Measurements from ENCODE around the gene MRTFA.
A peak's percentile ranks its signal among the peaks of the same experiment; 100 is the strongest.

Gene MRTFA

DNA sequence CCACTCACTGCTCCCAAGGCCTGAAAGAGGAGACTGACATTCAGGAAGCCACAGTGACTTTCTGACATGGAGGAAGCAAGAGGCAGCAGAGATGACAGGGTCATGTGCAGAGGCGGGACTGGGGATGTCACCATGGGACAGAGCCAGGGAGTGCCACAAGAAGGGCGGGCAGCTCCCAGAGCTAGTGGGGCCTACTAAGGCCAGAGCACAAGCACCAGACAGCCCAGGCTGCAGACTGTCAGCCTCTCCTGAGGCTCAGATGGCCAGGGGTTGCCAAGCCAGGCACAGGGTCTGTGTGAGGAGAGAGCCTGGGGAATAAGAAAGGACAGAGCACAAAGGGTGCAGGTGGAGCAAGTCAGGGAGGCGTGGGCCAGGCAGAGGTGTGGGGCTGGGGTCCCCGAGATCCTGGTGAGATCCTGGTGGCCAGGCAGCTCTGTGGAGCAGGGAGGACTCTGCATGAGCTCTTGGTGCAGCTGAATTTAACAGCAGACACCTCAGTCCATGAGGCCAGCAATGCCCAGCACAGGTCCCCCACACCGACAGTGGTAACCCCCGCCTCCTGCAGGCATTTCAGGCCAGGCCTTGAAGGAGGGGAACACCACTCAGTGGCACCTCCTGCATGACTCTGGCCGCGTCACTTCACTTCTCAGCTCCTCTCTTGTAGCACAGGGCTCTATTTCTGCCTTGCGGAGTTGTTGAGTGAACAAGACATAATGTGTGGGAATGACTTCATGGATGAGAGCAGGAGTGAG lies 213.8 kb downstream of the MRTFA start:
- no peak for DNase-seq

DNA sequence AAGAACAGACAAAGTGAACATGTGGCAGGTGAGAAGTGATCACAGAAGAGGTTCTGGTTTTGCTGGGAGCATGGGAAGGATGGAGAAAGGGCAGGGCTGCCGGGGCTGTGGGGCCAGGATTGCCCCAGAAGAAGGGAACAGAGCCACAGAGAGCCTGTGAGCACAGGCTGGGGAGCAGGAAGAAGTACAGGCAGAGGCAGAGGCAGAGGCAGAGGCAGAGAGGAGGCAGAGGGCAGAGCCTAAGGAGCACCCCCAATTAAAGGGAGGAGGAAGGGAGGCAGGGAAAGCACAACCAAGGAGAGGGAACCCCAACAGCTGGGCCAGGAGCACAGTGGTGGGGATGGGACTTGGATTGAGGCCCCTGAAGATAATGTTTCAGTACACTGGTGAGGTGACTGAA lies 214.6 kb downstream of the MRTFA start:
- no peak for DNase-seq

DNA sequence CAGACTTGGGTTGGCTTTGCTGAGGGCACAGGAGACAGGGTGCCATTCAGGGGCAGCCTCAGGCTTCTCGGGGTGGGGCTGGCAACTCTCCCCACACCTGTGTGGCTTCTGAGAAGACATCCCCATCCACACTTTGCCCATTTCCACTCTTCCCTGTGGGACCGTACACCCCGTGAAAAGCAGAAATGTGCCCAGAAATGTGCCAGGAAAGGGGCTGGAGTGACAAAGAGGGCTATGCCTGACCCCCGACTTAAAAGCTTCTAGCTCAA lies 215.5 kb downstream of the MRTFA start:
- DNase-seq = no peak

DNA sequence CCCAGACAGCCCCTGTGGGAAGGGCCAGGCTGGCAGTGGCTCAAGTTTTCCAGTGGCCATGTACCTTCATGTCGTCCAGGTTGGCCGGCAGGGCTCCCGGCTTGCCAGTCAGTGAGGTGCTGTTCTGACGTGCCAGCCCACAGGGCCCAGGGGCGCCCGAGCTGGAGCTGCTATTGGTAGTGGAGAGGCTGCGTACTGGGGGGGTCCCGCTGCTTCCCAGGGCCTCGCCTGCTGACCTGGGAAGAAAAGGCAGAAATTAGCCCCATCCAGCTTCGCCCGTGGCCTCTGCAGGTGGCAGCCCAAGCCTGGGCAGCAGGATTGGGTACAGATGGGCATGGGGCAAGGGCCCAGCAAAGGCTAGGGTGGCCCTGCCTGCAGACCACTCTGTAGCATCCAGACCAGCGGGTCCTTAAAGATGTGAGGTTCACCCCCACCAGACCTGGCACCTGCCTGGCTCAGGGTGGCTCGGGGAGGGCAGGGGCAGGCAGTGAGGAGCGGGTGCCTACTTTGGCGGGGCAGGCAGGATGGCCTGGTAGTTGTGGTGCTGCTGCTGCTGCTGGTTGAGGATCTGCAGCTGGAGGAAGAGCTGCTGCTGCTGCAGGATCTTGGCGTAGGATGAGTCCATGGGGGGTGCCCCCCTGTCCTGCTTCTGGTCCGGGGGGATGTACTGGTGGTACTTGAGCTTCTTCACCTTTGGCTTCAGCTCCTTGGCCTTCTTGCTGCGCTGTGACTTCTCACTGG lies 216.0 kb downstream of the MRTFA start:
- DNase-seq = no peak

DNA sequence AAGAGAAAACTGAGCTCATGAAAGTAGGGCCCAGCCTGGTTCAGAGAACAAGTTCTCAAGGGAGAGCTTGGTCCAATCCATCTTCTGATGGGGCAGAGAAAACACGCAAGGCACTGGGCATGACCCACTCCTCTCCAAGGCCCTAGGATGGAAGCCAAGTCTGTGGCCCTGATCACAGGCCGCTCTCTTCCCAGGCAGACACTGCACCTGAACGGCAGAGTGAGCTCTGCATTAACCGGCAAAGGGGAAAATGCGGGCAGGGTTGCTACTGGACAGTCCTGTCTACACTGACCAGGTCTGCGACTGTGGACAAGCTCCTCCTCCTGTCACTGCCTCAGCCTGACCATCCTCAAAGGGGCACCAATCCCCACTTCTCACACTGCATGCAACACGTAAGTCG lies 216.8 kb downstream of the MRTFA start:
- DNase-seq = no peak

DNA sequence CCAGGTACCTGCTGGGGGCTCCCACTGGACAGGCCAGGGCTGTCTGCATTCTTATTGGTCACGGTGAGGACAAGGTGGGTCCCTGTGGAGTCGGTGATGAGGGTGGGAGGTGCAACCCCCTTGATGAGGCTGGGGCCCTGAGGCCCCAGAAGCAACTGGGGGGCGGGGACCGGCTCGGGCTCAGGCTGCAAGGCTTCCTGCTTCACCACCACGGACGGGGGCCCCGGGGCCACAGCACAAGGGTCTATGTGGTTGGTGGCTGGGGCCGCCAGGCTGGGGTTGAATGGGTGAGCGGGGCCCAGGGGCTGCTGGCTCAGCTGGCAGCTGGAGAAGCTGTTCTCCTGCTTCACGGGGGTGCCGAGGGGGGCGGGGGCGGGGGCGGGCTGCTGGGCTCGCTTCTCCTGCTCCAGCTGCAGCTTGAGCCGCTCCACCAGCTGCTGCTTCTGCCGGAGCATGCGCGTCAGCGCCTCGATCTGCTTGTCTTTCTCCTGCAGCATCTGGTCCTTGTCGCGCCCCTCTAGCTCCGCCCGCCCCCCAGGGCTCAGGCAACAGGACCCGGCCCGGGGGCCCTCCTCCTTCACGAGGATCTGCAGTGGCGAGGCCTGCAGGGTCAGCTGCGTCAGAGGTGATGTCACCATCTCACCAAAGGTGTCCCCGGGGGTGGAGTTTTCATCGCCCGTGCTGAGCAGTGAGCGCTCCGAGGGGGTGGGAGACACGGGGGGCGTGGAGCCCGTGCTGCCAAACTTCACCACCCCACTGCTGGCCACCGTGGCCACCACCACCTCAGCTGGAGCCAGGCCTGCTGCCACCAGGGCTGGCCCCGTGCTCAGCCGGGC lies 217.9 kb downstream of the MRTFA start:
- DNase-seq = peak; percentile 50

DNA sequence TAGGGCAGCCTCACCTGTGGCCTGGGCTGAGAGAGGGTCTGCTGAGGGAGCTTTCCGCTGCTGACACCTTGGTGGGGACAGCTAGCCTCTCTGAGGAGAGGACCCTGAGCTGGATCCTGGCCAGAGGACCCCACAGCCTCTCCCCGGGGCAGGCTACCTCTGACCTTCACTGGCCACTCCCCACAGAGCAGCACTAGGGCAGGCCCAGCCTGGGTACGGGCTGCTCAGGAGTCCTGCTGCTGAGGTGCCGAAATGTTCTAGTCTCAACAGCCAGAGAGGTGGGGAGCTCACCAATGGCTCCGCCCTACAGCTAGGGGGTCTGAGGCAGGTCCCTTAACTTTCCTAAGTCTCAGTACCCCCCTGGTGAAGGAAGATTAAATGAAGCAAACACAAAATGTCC lies 218.6 kb downstream of the MRTFA start:
- no peak for DNase-seq

DNA sequence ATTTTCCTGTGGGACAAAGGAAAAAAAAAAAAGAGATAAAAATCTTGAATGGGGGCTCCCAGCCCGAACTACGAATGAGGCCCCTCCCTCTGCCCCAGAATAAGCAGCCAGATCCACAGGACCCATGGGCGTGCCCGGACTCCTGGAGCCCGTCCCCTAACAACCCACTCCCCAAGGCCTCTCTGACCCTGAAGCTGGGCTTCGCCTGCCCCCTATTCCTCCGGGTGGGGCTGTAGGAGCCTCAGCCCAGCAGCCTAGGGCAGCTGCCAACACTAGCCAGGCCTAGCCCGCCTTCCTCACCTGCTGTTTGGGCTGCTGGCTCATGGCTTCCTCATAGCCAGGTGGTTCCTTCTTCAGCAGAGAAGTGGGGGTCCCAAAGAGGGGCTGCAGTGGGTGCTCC lies 219.5 kb downstream of the MRTFA start:
- no peak for DNase-seq

DNA sequence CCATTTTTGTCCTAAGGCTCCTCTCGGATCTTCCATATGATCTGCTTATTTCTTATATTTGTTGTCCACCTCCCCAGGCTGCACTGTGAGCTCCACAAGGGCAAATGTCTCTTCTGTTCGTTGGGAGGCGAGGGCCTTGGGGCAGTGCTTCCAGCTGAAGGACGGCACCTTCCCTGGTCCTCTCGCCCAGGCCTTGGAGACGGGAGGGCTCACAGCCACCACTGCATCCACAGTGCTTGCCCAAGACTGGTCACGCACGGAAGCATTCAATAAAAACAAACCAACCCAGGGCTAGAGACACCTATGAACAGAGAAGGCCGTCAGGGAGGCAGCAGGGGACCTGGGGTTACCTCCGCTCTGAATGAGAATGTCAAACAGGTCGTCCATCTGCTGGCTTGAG lies 219.9 kb downstream of the MRTFA start:
- DNase-seq = no peak

DNA sequence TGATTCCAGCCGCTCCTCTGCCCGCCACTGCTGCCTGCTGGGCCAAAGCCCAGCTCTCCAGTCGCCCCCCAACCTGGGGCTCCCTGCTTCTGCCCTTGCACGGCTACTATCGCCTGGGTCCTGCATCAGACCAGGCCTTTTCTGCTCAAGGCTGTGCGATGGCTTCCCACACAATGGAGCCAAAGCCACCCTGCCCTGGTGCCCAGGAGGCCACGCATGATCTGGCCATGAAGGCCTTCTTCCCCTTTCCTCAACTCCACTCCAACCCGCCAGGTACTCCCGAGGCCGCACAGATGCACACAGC lies 220.3 kb downstream of the MRTFA start:
- no peak for DNase-seq

DNA sequence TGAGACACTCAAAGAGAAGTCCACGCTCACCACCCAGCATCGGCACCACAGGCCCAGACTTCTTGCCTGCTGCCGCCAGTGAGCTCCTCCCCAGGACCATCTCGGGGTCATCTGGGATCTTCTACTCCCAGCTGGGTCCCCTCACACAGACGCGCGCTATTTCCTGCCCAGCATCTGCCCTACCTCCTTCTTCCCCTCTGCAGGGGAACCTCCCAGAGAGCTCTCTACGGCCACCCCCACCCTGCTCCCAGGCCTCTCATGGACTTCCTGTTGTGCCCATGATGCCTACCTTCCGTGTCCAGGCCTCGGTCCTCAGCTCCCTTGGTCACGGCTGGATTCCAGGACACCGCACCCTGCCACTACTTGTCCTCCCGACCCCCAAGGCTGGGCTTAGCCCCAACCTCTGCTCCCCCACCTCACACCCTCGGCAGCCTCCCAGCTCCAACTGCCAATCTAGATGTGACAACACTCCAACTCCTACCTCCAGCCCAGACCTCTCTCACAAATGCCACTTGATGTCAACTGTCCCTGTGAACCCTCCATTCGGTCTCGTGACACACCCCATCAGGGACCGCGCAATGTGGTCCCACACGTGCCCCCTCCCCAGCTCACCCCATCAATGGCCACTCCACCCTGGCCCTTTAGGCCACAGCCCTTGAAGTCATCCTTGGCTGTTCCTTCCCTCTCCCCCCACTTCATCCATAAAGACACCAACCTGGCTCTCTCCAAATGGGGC lies 220.8 kb downstream of the MRTFA start:
- no peak for DNase-seq

DNA sequence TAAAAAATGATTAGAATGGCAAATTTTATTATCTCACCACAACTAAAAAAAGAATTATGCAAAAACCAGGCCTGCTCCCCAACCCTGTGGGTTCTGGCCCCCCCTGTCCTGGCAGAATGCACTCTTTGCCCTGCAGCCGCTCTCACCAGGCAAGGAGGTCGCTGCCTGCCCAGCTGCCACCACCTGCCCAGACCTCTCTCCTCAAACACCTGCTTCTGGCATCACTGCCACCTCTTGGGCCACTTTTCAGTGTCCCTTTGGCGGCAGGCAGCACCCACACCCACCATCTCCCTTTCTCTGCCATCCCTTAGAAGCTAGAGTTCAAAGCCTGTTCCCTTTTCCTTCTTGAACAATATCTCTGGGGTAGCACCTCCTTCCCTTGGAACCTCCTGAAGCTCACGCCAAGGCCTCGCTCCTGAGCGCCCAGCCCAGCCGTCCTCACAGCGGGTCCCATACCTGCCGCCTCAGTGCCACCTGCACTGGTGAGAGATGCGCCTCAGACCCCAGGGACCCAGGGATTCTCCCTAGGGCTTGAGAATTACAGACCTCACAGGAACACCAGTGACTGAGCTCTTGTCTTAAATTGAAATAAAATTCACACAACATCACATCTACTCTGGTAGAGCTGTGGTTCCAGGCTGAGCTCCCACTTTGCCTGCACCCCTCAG lies 221.5 kb downstream of the MRTFA start:
- DNase-seq = no peak

DNA sequence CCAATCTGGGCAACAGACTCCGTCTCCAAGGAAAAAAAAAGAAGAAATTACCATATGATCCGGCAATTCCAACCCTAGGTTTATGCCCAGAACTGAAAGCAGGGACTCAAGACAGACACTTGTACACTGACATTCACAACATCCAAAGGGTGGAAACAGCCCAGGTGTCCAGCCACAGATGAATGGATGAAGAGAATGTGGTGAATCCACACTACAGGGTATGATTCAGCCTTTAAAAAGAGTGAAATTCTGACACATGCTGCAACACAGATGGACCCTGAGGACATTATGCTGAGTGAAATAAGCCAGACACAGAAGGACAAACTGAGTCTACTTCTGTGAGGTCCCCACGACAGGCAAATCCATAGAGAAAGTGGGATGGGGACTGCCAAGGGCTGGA lies 222.2 kb downstream of the MRTFA start:
- DNase-seq = no peak

DNA sequence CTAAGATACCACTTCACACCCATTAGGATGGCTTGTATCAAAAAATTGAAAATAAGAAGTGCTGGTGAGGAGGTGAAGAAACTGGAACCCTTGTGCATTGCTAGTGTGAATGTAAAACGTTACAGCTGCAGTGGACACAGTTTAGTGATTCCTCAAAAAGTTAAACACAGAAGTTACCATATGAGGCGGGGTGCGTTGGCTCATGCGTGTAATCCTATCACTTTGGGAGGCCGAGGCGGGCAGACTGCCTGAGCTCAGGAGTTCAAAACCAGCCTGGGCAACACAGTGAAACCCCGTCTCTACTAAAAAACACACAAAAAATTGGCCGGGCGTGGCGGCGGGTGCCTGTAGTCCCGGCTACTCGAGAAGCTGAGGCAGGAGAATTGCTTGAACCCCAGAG lies 222.6 kb downstream of the MRTFA start:
- DNase-seq = no peak

DNA sequence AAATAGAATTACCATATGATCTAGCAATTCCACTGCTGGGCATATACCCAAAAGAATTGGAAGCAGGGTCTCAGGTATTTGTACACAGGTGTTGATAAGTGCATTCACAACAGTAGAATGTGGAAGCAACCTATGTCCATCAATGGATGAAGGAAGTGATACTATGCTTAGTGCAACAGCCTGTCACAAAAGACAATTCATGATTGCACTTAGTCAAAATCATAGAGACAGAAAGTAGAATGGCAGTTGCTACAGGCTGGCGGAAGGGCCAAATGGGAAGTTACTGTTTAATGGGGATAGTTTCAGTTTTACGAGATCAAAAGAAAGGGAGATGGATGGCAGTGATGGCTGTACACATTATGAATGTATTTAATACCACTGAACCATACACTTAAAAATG lies 224.1 kb downstream of the MRTFA start:
- DNase-seq = no peak

DNA sequence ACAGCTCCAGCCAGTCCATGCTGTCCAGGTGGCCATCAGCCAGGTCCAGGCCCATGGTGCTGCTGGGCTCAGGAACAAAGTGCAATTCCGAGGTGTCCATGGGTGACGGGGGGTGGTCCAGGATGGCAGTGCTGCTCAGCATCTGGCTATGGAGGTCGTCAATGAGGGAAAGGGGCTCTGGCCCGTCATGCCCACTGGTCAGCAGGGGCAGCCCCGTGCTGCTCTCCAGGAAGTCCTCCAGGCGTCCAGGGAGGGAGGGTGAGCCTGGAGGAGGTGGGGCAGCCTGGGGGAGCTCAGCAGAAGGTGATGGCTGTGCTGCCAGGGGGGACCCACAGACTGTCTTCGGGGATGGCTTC lies 225.0 kb downstream of the MRTFA start:
- DNase-seq = no peak

DNA sequence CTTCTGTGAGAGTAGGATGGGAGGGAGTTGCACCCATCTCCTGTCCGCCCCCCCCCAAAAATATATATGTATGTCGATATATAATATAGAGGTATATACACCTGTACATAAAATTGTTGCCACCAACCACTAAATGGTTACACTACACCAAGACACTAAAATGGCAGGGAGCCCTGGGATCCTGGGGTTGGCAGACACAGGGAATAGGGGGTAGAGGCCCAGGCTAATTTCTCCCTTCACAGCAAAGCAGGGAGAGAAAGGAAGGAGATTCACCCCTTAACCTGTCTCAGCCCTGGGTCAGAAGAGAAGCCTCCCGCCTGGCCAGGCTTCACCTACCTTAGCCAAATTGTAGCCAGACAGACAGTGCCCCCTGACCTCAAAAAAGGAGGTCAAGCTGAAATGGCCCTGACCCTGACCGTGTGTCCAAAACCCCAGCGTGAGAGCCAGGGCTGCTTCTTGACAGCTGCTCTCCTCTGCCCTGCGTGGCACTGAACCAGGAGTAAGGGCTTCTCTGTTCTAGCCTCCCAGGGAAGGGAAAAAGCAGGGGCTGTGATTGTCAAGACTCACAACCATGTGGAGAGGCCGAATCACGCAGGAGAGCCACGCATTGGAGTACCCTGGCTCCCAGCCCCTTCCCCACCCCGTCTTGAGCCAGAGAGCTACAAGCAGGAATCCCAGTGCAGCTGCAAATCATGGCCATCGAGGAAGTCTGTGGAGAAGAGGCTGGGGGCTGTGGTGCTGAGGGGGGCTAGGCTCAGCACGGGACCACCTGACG lies 225.6 kb downstream of the MRTFA start:
- DNase-seq = no peak

DNA sequence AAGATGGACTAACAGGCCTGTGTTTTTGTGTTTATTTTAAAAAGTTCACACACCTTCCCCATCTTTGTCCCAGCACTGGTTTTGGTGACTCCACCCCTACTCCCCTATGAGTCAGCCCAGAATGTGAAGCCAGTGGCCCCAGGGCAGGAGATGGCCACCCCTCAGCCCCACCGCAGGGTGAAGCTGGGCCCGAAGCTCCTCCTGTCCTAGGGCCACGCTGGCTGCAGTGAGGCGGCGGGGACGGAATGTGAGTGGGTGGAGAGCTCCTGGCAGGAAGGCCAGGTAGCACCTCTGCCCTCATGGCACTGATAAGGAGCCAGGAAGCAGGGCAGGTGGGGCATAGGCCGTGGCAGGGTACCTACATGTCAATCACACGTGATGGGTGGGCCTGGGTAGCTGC lies 226.2 kb downstream of the MRTFA start:
- no peak for DNase-seq

DNA sequence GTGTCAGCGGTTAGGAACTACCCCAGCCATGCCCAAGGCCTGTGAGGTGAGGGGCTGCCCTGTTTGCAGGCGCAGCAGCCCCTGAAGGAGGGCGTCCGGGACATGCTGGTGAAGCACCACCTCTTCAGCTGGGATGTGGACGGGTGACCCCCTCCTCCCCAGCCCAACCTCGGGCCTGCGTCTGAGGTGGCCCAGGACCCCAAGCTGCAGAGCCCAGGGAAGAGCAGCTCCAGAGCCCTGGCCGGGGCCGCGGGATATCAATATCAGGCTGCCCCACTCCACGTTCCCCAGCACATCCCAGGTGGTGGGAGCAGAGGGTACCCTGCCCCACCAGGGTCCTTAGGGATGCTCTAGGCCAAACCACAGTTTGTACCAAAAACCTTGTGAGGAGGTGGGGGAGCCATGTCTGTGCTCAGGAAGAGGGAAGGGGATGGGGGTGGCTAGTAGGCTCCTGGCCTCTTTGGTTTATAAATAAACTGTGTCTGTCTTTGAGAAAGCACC lies 226.9 kb downstream of the MRTFA start:
- no peak for DNase-seq

DNA sequence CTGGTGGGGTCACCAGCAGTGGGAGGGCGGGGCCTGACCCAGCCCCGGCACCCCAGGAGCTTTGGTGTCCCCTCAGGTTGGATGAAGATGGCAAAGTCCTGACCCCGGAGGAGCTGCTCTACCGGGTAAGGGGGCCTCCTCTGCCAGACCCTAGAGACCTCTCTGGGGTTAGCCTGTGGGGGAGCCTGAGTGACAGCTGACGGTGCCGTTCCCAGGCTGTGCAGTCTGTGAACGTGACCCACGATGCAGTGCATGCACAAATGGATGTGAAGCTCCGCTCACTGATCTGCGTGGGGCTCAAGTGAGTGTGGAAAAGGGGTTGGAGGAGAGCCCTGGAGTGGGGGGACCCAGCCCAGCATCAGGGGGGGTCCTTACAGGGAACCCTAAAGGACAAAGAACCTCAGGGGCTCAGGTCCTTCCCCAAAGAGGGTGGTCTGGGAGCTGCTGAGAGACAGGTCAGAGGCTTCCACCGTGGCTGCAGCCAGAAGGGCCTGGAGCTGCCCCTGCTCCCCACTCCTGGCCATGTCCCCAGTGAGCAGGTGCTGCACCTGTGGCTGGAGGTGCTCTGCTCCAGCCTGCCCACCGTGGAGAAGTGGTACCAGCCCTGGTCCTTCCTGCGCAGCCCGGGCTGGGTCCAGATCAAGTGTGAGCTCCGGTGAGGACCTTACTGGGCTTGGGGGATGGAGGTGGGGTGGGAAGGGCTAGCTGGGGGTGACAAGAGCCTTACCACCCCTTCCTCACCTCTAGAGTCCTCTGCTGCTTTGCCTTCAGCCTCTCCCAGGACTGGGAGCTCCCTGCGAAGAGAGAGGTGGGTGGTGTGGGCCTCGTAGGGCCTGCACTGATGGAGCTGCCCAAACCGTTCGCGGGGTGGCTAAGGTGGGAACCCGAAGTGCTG lies 227.6 kb downstream of the MRTFA start:
- DNase-seq = no peak
